ACHN (cell line): Measurements from ENCODE around the gene FEN1.

Source experiments
- DNase-seq: peaks from one replicate; pipeline ENCODE4 v3.0.0-alpha.2; 2015
- in situ Hi-C: cut with HindIII; loops from 2 replicates; pipeline ENCODE4 v1.10.0; 2017; ENCODE audit warnings: low sequenced_read_pairs, low pct_ligation_motif_present, low pct_unique_long_range_greater_than_20kb

Gene FEN1

DNA sequence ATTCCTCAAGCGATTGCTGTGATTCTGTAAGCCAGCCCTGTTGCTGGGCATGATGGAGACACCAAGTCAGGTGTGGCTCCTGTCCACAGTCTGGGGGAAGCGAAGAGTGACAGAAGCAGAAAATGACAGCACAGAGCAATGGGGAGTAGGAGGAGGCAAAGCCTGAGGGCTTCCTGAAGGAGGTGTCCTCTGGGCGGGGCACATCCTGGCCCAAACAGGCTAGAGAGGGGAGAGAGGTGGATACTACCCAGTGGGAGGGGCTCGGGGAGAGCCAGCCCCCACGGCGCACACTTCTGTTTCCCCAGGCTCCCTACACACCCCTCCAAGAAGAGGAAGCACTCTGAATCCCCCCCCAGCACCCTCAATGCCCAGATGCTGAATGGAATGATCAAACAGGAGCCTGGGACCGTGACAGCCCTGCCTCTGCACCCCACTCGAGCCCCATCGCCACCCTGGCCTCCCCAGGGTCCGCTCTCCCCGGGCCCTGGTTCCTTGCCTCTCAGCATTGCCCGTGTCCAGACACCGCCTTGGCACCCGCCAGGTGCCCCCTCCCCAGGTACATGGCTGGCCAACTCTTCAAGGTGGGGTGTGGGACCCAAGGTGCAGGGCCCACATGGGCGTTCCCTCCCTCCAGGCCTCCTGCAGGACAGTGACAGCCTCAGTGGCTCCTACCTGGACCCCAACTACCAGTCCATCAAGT, 21.4 kb upstream of the FEN1 start:
- in situ Hi-C loops = no loop called here
- DNase-seq = no peak

DNA sequence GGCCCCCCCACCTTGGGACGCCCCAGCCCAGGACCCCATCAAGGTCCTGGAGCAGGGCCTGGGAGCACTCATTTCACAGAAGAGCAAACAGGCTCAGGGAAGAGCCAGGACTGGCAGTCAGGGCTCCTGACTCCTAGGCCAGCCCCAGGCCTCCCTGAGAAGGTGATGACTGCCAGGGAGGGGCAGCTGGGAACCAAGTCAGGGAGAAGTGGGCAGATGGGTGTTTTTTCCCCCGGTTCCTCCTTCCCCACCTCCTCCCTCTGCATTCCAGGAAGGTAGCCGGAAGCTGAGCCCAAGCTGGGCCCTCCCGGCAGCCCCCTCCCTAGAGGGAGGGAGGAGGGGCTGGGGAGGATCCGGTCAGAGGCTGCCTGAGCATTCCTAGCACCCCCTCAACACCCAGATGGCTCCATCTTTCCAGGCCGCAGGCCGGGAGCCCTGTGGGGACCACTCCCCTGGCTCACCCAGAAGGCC, 20.7 kb upstream of the FEN1 start:
- in situ Hi-C loops = no loop called here
- no peak for DNase-seq

DNA sequence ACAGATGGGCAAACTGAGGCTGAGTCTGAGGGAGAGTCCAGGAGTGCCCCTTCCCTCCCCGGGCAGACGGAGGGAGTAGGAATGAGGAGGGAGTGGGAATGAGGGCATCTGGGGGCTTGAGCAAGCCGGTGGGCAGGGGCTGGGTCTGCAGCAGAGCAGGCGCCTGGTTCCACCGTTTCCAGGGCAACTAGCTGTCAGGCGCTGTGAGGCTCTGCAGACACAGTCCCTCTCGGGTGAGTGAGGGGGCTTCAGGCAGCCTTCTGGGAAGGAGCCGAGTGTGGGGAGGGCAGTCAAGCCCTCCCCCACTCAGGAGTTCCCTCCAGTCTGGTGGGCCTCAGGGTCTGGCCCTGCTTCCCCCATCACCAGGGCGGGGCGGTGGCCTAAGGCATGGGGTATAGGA, 19.4 kb upstream of the FEN1 start:
- in situ Hi-C loops = no loop called here
- DNase-seq = no peak

DNA sequence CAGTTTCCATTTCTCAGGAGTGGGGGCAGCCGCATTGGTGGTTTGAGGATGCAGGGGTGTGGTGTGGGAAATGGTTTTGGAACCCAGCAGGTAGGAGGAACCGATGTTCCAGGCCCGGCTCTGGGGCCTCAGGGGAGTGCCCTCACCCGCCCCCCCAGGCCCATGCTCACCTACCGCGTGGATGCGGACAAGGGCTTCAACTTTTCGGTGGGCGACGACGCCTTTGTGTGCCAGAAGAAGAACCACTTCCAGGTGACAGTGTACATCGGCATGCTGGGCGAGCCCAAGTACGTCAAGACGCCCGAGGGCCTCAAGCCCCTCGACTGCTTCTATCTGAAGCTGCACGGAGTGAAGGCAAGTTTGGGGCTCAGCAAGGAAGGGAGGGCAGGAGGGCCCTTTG, 18.9 kb upstream of the FEN1 start:
- no peak for DNase-seq
- in situ Hi-C loops = no loop called here

DNA sequence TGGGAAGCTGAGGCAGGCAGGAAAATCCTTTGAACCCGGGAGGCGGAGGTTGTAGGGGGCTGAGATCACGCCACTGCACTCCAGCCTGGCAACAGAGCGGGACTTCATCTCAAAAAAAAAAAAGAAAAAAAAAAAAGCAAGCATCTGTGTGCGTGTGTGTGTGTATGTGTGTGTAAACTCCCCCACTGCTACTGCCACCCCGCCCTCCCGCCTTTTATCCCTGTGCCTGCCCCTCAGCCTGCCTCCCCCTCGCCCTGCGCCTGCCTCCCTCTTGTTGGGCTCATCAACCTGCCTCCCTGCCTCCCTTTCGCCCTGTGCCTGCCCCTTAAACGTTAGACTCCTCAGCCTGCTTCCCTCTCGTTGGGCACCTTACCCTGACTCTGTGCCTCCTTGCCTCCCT, 18.3 kb upstream of the FEN1 start:
- in situ Hi-C loops = no loop called here
- no peak for DNase-seq

DNA sequence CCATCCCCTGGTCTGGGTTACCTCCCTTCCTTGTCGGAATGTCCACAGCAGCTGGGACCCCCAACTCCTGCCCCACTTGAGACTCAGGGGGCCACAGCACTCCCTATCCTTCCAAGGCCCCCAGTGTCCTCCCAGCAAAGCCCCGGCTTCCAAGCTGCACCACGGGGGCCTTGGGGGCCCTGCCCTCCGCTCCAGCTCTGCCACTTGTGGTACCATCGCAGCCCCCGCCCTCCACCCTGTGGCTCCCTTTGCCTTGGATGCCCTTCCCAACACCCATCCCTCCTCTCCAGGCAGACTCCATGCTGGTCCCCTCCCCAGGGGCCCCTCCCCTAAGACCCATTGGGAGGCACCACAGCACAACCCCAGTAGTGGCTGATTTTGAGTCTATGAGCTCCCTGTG, 17.6 kb upstream of the FEN1 start:
- in situ Hi-C loops = no loop called here
- DNase-seq = no peak

DNA sequence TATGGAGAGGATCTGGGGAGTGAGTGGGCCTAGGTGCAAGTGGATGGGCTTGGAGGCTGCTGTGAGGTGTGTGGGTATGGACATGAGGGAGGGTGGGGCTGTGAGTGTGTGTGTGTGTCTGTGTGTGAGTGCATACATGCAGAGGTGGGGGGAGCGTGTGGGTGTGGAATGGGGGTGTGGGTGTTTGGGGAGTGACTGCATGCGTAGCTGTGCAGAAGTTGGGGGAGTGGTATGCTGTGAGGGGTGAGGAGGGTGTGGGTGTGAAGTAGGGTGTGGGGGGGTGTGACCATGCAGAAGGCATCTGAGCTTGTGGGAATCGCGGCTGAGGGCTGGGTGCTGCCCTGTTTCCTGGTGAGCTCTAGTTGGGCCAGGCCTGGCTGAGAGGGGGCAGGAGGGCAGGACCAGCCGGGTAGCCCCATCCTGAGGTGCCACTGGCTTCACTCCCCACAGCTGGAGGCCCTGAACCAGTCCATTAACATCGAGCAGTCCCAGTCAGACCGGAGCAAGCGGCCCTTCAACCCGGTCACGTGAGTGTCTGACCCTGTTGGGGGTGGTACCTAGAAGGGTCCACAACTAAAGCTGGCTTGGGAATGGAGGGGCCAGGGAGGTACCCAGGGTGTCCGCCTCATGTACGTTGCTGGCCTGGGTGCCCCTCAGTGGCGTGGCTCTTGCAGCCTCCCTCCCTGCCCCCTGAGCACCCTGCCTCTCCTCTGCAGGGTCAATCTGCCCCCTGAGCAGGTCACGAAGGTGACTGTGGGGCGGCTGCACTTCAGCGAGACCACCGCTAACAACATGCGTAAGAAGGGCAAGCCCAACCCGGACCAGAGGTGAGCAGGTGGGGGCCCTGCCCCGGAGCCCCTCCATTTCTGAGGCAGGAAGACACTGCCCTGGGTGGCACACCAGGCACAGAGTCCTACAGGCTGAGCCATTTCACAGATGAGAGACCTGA, 16.8 kb upstream of the FEN1 start:
- in situ Hi-C loops = no loop called here

DNA sequence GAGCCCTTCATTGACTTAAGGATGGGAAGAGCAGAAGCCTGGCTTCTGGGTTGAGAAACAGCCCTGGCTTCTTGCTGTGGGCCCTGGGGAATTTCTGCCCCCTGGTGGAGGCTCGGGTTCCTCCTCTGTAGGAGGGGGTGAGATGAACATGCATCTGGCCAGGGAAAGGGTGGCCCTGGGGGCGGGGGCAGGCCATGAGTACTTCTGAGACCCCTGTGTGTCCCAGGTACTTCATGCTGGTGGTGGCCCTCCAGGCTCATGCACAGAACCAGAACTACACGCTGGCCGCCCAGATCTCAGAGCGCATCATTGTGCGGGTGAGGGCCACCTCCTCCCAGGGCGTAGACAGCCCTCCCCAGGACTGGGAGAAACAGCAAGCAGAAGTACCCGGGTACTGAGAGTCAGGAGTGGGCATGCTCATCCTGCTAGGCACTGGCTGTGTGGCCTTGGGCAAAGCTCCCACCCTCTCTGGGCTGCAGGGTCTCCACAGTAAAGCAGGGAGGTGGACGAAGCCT, 16.1 kb upstream of the FEN1 start:
- DNase-seq = peak; percentile 63
- in situ Hi-C loops = no loop called here

More for the DNA sequence above, 16.8 kb upstream of the FEN1 start:
- DNase-seq = no peak

DNA sequence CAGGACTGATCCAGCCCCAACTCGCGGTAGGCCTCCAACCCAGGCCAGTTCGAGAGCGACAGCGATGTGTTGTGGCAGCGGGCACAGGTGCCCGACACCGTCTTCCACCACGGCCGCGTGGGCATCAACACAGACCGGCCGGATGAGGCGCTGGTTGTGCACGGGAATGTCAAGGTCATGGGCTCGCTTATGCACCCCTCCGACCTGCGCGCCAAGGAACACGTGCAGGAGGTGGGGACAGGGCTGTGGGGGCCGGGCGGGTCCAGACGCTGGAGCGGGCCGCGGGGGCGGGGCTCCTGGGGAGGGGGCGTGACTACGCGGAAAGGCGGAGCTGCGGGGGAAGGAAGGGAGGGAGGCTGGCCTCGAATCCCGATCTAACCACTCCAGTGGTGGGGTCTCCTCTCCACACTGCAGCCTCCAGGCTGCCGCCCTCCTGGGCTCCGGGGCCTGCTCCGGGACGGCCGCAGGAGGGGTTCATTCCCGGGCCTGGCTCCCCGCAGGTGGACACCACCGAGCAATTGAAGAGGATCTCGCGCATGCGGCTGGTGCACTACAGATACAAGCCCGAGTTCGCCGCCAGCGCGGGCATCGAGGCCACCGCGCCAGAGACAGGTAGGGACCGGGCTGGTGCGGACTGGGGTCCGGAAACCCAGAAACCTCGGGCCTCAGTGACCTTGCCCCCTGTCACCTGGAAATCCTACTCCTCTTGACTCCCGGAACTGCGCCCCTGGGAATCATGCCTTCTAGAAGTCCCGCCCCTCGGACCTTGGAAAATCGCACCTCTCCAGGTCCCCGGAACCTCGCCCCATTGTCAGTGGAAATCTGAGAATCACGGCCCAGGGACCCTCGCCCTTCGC, 15.2 kb upstream of the FEN1 start:
- in situ Hi-C loops = no loop called here
- no peak for DNase-seq

DNA sequence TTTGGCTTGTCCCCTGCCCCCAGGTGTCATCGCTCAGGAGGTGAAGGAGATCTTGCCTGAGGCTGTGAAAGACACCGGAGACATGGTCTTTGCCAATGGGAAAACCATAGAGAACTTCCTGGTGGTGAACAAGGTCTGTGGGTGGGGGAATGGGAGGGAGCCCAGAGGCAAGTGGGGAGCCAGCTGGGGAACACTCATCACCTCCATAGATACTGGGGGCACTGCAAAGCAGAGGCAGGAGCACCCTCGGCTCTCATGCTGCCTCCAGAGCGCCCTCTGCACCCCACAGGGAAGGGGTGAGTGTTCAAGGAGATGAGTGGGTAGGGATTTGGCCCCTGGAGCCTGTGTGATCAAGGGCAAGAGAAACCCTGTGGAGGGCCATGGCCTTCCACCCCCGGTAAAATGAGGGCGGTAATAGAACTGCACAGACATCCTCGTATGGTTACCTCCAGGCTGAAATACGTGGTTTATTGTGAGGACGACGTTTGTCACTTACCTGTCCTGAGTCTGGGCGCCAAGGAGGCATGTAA, 14.3 kb upstream of the FEN1 start:
- no peak for DNase-seq
- in situ Hi-C loops = no loop called here

DNA sequence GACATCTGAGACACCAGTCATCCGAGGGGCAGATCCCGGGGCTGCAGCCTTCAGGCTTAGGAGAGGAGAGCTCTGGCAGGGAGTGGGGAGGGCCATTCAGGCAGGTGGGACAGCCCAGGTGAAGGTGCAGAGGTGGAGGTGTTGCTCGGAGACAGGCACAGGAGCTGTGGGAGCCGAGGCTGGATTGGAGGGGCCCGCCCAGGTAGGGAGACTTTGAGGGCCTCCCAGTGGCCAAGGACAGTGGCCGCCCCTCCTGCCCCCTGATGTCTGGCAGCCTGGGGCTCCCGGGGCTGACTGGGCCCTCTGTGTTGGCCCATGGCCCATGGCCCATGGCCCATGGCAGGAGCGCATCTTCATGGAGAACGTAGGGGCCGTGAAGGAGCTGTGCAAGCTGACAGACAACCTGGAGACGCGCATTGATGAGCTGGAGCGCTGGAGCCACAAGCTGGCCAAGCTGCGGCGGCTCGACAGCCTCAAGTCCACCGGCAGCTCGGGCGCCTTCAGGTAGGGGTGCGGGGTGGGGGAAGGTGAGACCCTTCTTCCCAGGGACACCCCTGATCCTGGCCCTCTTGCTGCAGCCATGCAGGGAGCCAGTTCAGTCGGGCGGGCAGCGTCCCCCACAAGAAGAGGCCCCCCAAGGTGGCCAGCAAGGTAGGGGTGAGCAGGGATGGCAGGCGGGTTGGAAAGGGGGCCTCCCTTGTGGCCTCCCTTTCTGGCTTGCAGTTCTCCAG, 13.6 kb upstream of the FEN1 start:
- no peak for DNase-seq
- in situ Hi-C loops = no loop called here

DNA sequence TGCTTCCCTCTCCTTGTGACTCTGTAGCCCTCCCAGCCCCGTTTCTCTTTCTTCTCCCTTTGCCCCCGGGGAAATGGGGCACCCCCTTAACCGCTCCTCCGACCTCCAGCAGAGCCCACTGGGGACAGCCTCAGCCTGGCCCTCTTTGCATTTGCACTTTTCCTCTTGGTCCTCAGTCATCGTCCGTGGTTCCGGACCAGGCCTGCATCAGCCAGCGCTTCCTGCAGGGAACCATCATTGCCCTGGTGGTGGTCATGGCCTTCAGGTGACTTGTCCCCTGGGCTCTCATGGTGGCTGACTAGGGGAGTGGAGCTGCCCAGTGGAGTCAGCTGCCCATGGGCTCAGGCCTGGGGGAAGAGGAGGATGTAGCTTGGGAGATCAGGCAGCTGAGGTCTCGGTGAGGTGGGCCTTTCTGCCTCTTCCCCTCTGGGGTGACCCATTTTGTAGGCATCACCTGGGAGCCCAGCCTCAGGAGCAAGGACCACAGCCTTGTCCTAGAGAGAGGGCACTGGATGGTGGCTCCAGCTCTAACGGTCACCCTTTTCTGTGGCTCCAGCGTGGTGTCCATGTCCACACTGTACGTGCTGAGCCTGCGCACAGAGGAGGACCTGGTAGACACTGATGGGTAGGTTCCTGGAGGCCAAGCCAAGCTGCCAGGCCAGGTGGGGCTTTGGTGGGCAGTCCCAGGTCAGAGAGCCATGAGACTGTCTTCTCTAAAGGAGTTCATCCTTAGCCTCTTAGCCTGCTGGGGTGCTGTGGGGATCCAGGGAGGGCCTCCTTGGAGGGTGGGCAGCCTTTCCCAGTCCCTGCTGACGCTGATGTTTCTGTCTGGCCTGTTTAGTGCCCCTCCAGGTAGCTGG, 12.8 kb upstream of the FEN1 start:
- in situ Hi-C loops = no loop called here
- DNase-seq = no peak

DNA sequence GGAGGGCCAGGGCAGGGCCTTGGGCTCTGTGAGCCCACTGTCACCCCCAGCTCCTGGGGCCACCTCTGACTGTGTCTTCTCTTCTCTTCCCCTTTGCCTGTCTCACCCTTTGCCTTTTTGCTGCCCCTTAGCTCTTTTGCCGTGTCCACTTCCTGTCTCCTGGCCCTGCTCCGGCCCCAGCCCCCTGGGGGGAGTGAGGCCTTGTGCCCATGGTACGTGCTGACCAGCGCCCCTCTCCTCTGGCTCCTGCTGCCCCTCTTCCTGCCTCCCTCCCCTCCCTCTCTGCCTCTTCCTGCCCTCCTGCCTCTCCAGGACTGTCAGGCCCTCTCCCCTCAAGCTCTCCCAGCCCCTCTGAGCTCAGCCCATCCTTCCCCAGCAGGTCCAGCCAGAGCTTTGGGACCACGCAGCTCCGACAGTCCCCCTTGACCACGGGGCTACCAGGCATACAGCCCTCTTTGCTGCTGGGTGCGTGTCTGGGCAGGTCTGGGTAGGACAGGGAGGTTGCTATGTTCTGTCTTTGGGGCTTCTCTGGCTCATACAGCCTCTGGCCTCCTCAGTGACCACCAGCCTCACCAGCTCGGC, 12.0 kb upstream of the FEN1 start:
- in situ Hi-C loops = no loop called here
- DNase-seq = no peak

DNA sequence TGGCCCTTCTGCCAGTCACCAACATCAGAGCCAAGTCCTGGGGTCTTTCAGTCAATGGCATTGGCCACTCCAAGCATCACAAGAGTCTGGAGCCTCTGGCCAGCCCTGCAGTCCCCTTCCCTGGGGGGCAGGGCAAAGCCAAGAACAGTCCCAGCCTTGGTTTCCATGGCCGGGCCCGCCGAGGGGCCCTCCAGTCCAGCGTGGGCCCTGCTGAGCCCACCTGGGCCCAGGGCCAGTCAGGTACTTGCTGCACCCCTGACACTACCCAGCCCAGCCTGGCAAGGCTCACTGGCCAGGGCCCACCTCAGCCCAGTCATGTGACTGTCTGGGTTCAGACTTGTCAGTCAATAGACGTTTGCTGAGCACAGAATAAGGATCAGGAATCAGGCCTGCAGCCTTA, 11.1 kb upstream of the FEN1 start:
- DNase-seq = no peak
- in situ Hi-C loops = no loop called here

DNA sequence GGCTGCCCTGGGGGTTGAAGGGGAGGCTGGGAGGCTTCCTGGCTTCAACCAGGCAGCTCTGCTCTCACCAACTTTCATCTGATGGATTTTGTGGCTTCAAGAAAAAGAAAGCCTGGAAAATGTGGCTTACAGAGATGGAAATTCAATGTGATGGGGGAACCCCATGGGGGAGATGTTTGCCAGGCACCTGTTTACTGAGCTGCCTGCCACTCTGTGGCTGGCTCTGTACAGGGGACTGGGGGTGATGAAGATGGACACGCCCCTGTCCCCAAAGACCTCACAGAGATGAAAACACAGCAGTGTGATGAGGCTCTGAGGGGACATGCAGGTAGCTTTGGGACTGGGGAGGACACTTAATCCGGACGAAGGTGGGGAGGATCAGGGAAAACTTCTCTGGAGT, 10.4 kb upstream of the FEN1 start:
- in situ Hi-C loops = no loop called here
- no peak for DNase-seq

DNA sequence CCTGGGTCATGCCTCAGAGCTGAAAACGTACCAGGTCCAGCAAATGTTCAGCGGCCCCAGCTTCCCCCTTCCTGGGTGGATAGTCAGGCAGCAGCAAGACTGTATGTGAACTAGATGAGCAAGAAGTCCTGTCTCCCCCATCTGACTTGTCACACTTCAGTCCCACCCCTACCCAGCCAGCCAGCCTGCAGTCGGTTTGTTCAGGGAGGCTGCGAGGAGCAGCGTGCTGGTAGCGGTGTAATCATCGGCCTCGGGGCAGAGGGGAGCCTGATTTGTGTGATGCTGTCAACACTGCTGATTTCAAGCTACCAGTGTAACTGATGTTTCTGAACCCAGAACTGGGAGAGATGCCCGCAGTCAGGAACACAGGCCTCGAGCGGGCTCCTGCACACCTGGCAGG, 9.9 kb upstream of the FEN1 start:
- in situ Hi-C loops = no loop called here
- no peak for DNase-seq
